Effector memory CD4-positive, alpha-beta T cell (primary cell): ENCODE results near the gene CAPN12.
"Not testable (repeated sequence)": the region's sequence is repeated elsewhere in the genome, so short reads cannot be mapped to it uniquely, and the experiment has no call there.

Source experiments
- DNase-seq, 3 donors: peaks; one replicate each; pipeline ENCODE4 v3.0.0-alpha.2; 2020
- H3K27ac ChIP-seq: 2 replicates; pipeline ENCODE4 v1.7.0; 2013; ENCODE audit warnings: mild to moderate bottlenecking, low read length, moderate library complexity; ENCODE audit not compliant: insufficient read depth, poor library complexity, severe bottlenecking
- H3K27me3 ChIP-seq: replicated peaks from 2 replicates; pipeline ENCODE4 v1.7.0; 2013; ENCODE audit warnings: mild to moderate bottlenecking, low read length; ENCODE audit not compliant: insufficient read depth, control insufficient read depth, poor library complexity, severe bottlenecking
- H3K36me3 ChIP-seq: 2 replicates; pipeline ENCODE4 v1.7.0; 2013; ENCODE audit warnings: mild to moderate bottlenecking, low read length, moderate library complexity; ENCODE audit not compliant: control insufficient read depth, insufficient read depth
- H3K4me1 ChIP-seq: 2 replicates; pipeline ENCODE4 v1.7.0; 2013; ENCODE audit warnings: low read length, mild to moderate bottlenecking; ENCODE audit not compliant: control insufficient read depth, insufficient read depth, poor library complexity, severe bottlenecking
- H3K4me3 ChIP-seq: 2 replicates; pipeline ENCODE4 v1.7.0; 2013; ENCODE audit warnings: low read length, low read depth, mild to moderate bottlenecking; ENCODE audit not compliant: insufficient read depth, poor library complexity, severe bottlenecking
- H3K9me3 ChIP-seq: 2 replicates; pipeline ENCODE4 v1.7.0; 2013; ENCODE audit warnings: mild to moderate bottlenecking, low read length, moderate library complexity; ENCODE audit not compliant: control insufficient read depth

CAPN12 gene

DNA sequence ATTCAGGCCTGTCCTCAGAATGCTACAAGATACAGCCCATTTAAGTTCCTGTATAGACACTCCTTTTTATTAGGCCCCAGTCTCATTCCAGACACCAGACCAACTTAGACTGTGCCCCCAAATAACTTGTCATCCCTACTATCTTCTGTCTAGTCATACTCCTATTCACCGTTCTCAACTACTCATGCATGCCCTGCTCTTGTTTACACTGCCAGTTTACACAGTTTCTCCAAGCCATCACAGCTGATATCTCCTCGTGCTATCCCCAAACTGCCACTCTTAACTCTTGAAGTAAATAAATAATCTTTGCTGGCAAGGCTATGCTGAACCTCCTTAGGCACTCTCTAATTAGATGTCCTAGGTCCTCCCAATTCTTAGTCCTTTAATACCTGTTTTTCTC, 9.9 kb upstream of the CAPN12 start:
- not testable (repeated sequence) for H3K4me3 ChIP-seq, H3K27me3 ChIP-seq, H3K9me3 ChIP-seq, H3K4me1 ChIP-seq, DNase-seq, H3K27ac ChIP-seq, H3K36me3 ChIP-seq

DNA sequence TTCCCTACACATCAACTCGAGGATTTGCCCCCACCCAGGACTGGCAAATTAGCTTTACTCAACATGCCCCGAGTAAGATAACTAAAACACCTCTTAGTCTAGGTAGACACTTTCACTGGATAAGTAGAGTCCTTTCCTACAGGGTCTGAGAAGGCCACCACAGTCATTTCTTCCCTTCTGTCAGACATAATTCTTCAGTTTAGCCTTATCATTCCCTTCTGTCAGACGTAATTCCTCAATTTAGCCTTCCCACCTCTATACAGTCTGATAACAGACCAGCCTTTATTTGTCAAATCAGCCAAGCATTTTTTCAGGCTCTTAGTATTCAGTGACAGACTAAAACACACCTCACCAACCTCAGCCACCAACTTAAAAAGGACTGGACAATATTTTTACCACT, 9.5 kb upstream of the CAPN12 start:
- H3K36me3 ChIP-seq, H3K27me3 ChIP-seq, H3K9me3 ChIP-seq, H3K4me1 ChIP-seq, H3K4me3 ChIP-seq, DNase-seq, H3K27ac ChIP-seq: not testable (repeated sequence)

DNA sequence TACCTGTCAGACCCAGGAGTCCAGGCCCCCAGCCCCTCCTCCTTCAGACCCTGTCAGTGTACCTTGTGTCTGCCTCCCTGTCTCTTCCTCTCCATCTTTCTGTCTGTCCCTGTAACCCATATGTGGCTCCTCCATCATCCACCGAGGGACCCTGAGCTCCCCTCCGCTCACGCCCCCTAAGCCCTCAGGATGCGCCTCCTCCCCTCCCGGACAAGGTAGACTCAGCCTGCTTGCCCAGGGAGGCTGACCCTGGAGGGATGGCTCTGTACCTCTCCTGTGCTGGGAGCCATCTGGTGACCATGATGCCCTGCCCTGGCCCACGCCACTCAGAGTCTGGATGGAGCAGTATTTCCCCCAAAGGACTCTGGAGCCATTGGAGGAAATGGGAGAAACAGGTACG, 1.0 kb upstream of the CAPN12 start:
- Histone ChIP-seq H3K27ac (no peak overlapping the region), H3K4me3 (no peak overlapping the region), H3K9me3 (no peaks in the 10 kb centered on the region), H3K36me3 (no peaks in the 10 kb centered on the region), H3K4me1 (no peaks in the 10 kb centered on the region), H3K27me3 (no peaks in the 10 kb centered on the region)
- DNase-seq = no peak

GRCh38 chr19:38744874-38745273, 600 bp upstream of the CAPN12 start:
- Histone ChIP-seq H3K9me3 (no peaks in the 10 kb centered on the region), H3K4me3 (no peak overlapping the region), H3K27me3 (no peaks in the 10 kb centered on the region), H3K4me1 (no peaks in the 10 kb centered on the region), H3K36me3 (no peaks in the 10 kb centered on the region), H3K27ac (no peak overlapping the region)
- no peak for DNase-seq

DNA sequence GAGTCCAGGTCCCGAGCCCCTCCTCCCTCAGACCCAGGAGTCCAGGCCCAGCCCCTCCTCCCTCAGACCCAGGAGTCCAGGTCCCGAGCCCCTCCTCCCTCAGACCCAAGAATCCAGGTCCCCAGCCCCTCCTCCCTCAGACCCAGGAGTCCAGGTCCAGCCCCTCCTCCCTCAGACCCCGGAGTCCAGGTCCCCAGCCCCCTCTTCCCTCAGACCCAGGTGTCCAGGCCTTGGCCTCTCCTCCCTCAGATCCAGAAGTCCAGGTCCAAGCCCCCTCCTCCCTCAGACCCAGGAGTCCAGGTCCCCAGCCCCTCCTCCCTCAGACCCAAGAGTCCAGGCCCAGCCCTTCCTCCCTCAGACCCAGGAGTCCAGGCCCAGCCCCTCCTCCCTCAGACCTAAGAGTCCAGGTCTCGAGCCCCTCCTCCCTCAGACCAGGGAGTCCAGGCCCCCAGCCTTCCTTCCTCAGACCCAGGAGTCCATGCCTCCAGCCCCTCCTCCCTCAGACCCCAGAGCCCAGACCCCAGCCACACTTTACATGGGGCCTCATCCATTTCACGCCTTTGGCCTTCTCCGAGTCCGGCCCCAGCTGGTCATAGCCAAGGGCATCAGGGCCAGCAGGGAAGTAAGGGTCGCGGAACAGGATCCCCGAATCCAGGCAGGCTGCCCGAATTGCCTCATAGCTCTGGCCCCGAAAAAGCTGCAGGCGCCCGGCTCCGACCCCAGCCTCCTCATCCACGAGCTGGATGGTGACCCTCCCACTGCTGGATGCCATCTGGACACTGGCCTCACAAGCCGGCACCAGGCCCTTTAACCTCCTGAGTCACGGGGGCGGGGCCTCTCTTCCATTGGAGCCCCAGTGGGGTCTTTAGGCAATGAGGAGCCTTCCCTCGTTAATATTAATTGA, 628 bp downstream of the CAPN12 start:
- no peak for DNase-seq
- Histone ChIP-seq H3K9me3 (no peaks in the 10 kb centered on the region), H3K27ac (no peak overlapping the region), H3K4me1 (no peaks in the 10 kb centered on the region), H3K36me3 (no peaks in the 10 kb centered on the region), H3K4me3 (no peak overlapping the region), H3K27me3 (no peaks in the 10 kb centered on the region)

DNA sequence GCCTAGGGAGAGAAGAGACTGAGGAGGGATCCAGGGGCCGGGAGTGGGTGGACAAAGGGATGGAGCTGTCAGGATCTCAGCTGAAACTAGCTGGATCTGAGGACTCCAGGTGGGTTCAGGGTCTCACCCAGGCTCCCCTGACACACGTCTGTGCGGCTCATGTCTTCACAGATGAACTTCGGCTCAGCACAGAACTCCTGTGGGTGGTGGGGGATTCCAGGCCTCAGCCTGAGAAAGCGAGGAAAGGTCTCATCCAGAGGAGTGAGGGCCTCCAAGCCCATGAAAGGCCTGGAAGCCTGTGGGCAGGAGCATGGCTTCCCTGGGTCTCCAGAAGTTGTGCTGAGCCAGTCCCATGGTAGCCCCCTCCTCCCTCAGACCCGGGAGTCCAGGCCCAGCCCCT, 1.4 kb downstream of the CAPN12 start:
- Histone ChIP-seq H3K36me3 (no peaks in the 10 kb centered on the region), H3K27ac (no peak overlapping the region), H3K4me1 (no peaks in the 10 kb centered on the region), H3K9me3 (no peaks in the 10 kb centered on the region), H3K27me3 (no peaks in the 10 kb centered on the region), H3K4me3 (no peak overlapping the region)
- no peak for DNase-seq

GRCh38 chr19:38742296-38742695, 2.0 kb downstream of the CAPN12 start:
- Histone ChIP-seq H3K4me3 (no peak overlapping the region), H3K4me1 (peaks cover 5% of the 10 kb centered on the region)
- no peak for DNase-seq

GRCh38 chr19:38741670-38742069, 2.6 kb downstream of the CAPN12 start:
- H3K36me3 ChIP-seq = no peaks in the 10 kb centered on the region
- H3K4me3 ChIP-seq = no peak overlapping the region
- H3K4me1 ChIP-seq = peaks cover 11% of the 10 kb centered on the region
- no peak overlapping the region for H3K27ac ChIP-seq
- no peak for DNase-seq
- no peaks in the 10 kb centered on the region for H3K9me3 ChIP-seq
- H3K27me3 ChIP-seq = no peaks in the 10 kb centered on the region

More at GRCh38 chr19:38742296-38742695, 2.0 kb downstream of the CAPN12 start:
- Histone ChIP-seq H3K27ac (no peak overlapping the region), H3K36me3 (no peaks in the 10 kb centered on the region), H3K9me3 (no peaks in the 10 kb centered on the region), H3K27me3 (no peaks in the 10 kb centered on the region)

GRCh38 chr19:38740932-38741331, 3.3 kb downstream of the CAPN12 start:
- H3K27me3 ChIP-seq = no peaks in the 10 kb centered on the region
- no peak for DNase-seq
- peaks cover 16% of the 10 kb centered on the region for H3K4me1 ChIP-seq
- no peak overlapping the region for H3K27ac ChIP-seq
- H3K9me3 ChIP-seq = no peaks in the 10 kb centered on the region
- no peaks in the 10 kb centered on the region for H3K36me3 ChIP-seq
- no peak overlapping the region for H3K4me3 ChIP-seq

DNA sequence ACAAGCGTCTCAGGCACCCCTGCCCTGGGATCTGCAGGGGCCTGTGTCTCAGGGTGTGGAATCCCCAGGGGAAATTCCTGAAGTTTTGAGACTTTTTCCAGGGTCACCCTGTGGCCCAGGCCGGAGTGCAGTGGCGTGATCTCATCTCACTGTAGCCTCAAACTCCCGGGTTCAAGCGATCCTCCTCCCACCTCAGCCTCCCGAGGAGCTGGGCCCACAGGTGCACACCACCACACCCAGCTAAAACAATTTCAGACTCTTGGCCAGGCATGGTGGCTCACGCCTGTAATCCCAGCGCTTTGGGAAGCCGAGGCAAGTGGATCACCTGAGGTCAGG, 4.0 kb downstream of the CAPN12 start:
- Histone ChIP-seq H3K4me1 (peaks cover 18% of the 10 kb centered on the region), H3K9me3 (no peaks in the 10 kb centered on the region), H3K36me3 (no peaks in the 10 kb centered on the region), H3K4me3 (no peak overlapping the region), H3K27ac (no peak overlapping the region), H3K27me3 (no peaks in the 10 kb centered on the region)
- no peak for DNase-seq
